HG02678 (cell line): Measurements from ENCODE around the gene PSMD1.
"Not testable (repeated sequence)": the region's sequence is repeated elsewhere in the genome, so short reads cannot be mapped to it uniquely, and the experiment has no call there.

ENCODE experiments used
- ATAC-seq: cut with Tn5 transposase; IDR thresholded peaks from one replicate; pipeline ENCODE4 v1.9.1; 2021; ENCODE audit warnings: mild to moderate bottlenecking, moderate library complexity; ENCODE audit not compliant: unreplicated experiment

PSMD1 gene

GRCh38 chr2:231052494-231053451 is 3.9 kb upstream of the PSMD1 start:
- ATAC-seq: peak; percentile 69

- ATAC-seq: no peak
Measured at GRCh38 chr2:231053846-231054245, 2.8 kb upstream of the PSMD1 start.

GRCh38 chr2:231057590-231057989 is 923 bp downstream of the PSMD1 start:
- no peak for ATAC-seq

- no peak for ATAC-seq
Measured at GRCh38 chr2:231058761-231059550, 2.3 kb downstream of the PSMD1 start.

- ATAC-seq: no peak
Measured at GRCh38 chr2:231059756-231060155, 3.1 kb downstream of the PSMD1 start.

GRCh38 chr2:231062776-231063175 is 6.1 kb downstream of the PSMD1 start:
- ATAC-seq: no peak

- ATAC-seq: no peak
Measured at GRCh38 chr2:231063347-231063746, 6.7 kb downstream of the PSMD1 start.

- ATAC-seq: no peak
Measured at GRCh38 chr2:231065966-231066365, 9.3 kb downstream of the PSMD1 start.

- ATAC-seq: not testable (repeated sequence)
Measured at GRCh38 chr2:231067531-231067930, 10.9 kb downstream of the PSMD1 start.

GRCh38 chr2:231068525-231069222 is 12.0 kb downstream of the PSMD1 start:
- no peak for ATAC-seq

GRCh38 chr2:231069379-231070054 is 12.8 kb downstream of the PSMD1 start:
- no peak for ATAC-seq

- no peak for ATAC-seq
Measured at GRCh38 chr2:231084565-231084964, 27.9 kb downstream of the PSMD1 start.

- no peak for ATAC-seq
Measured at GRCh38 chr2:231088754-231089153, 32.1 kb downstream of the PSMD1 start.

GRCh38 chr2:231093933-231094332 is 37.3 kb downstream of the PSMD1 start:
- ATAC-seq: no peak

GRCh38 chr2:231094736-231095346 is 38.2 kb downstream of the PSMD1 start:
- no peak for ATAC-seq

GRCh38 chr2:231099918-231100317 is 43.3 kb downstream of the PSMD1 start:
- no peak for ATAC-seq

GRCh38 chr2:231100321-231100720 is 43.7 kb downstream of the PSMD1 start:
- not testable (repeated sequence) for ATAC-seq

- ATAC-seq: no peak
Measured at GRCh38 chr2:231100990-231101389, 44.3 kb downstream of the PSMD1 start.

- no peak for ATAC-seq
Measured at GRCh38 chr2:231102772-231103171, 46.1 kb downstream of the PSMD1 start.

GRCh38 chr2:231104115-231104713 is 47.5 kb downstream of the PSMD1 start:
- peak; percentile 64 for ATAC-seq
